ENCODE results near the gene SAP130. TPM values are rescaled to one million over a fixed set of nuclear protein-coding genes. Genes with fewer than 3 reads are reported as not detected.

SAP130 gene
- total and polyA plus RNA-seq, 2 of the 8 experiments (the other 6 are each of a cell fraction or from before 2014, with no cell fraction given), result 51.4 to 54.3 TPM

DNA sequence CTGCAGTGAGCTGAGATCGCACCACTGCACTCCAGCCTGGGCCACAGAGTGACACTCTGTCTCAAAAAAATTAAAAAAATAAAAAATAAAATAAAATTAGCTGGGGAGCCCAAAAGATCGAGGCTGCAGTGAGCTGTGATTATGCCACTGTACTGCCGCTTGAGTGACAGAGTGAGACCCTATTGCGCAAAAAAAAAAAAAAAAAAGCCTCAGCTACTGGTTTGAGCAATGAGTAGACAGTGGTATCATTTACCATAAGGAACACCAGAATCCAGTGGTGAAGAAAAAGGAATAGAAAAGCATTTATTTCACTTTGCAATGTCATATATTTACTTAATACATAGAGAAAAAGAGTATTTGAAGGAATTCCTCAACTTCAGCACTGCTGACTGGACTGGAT, 3.0 kb downstream of the SAP130 start:
- CTCF ChIA-PET (ENCODE audit: partially characterized antibody), result interaction anchor here (0.7 kb wide), 1 partner anchor 544 kb away, joined by 3 read pairs; no protein-coding TSS in a partner anchor
- POLR2A ChIA-PET (ENCODE audit: partially characterized antibody), result interaction anchor here (0.6 to 1.1 kb wide), 4 partner anchors 11 to 317 kb away, joined by 3 to 4 read pairs (median 4); no protein-coding TSS in a partner anchor
- FAIRE-seq, result no peak

More for the DNA sequence above, 3.0 kb downstream of the SAP130 start:
- Histone ChIP-seq H4K91ac (replicated peaks; ENCODE audit: insufficient read length, low read length) (no peak overlapping the region), H3K23ac (ENCODE audit: insufficient read length) (no peak overlapping the region), H2AK5ac (ENCODE audit: low read depth, low read length) (no peak overlapping the region), H2BK120ac (replicated peaks; ENCODE audit: low read depth, low read length) (no peak overlapping the region), H2AFZ (ENCODE audit: low read length) (no peak overlapping the region), H2BK15ac (ENCODE audit: low read length) (no peak overlapping the region), H3K9ac (replicated peaks in 1 of 4; ENCODE audit: extremely low read depth in 1 of 4, low read depth in 3 of 4, low read length in 3 of 4) (no peak overlapping the region), H4K20me1 (replicated peaks in 1 of 2; ENCODE audit: control insufficient read depth in 1 of 2, insufficient read depth in 2 of 2, low read length in 2 of 2) (peaks cover 3 to 5% of the 10 kb centered on the region in 2 experiments), H3K23me2 (ENCODE audit: low read depth, low read length) (peaks cover 6% of the 10 kb centered on the region), H3K56ac (replicated peaks; ENCODE audit: insufficient read length, low read depth, low read length) (no peak overlapping the region), H3K4me1 (replicated peaks in 1 of 4; ENCODE audit: control insufficient read depth in 3 of 4, insufficient read depth in 4 of 4, low read length in 3 of 4) (peaks cover 0 to 8% (median 4%) of the 10 kb centered on the region in 4 experiments; a peak in 5 of 7 replicates), H3K4me2 (ENCODE audit: insufficient read depth in 1 of 2, low read depth in 2 of 2, low read length in 2 of 2) (no peak overlapping the region), H2BK5ac (ENCODE audit: low read depth, low read length) (no peak overlapping the region), H4K8ac (ENCODE audit: extremely low read depth, insufficient read depth, low read length) (no peak overlapping the region), H3K4ac (replicated peaks; ENCODE audit: insufficient read length, low read depth, low read length) (no peak overlapping the region), H4K5ac (ENCODE audit: insufficient read length, low read depth, low read length) (no peak overlapping the region), H3K18ac (ENCODE audit: extremely low read depth, low read length) (no peak overlapping the region), H3K27ac (ENCODE audit: low read depth, low read length) (no peak overlapping the region), H2BK12ac (ENCODE audit: low read depth, low read length) (no peak overlapping the region), H3K9me3 (ENCODE audit: insufficient read depth in 2 of 2, low read depth in 1 of 2, low read length in 1 of 2) (no peaks in the 10 kb centered on the region), H3K79me1 (ENCODE audit: low read depth, low read length) (no peaks in the 10 kb centered on the region; the same call in 1 of the 2 replicates), H3K4me3 (ENCODE audit: extremely low read depth in 1 of 4, insufficient read depth in 2 of 4, low read depth in 3 of 4, low read length in 4 of 4) (no peak overlapping the region), H3K36me3 (ENCODE audit: control insufficient read depth in 2 of 4, insufficient read depth in 4 of 4, low read length in 3 of 4) (peaks cover 0 to 7% (median 4%) of the 10 kb centered on the region in 4 experiments; a peak in 3 of 8 replicates), H3K79me2 (ENCODE audit: control insufficient read depth in 1 of 2, insufficient read depth in 2 of 2, low read length in 2 of 2) (peaks cover 3 to 40% of the 10 kb centered on the region in 2 experiments; a peak in 3 of 4 replicates), H3K27me3 (replicated peaks in 1 of 4; ENCODE audit: control insufficient read depth in 3 of 4, extremely low read depth in 1 of 4, insufficient read depth in 3 of 4, low read length in 3 of 4) (peaks cover 0 to 6% (median 2%) of the 10 kb centered on the region in 4 experiments; a peak in 2 of 7 replicates), H2BK20ac (ENCODE audit: low read length) (no peak overlapping the region), H3K14ac (ENCODE audit: insufficient read length) (no peak overlapping the region)
- 95% methylated on average over 4 of the region's 4 CpGs; no CpG with 5 or more reads in 1 of the 2 experiments for WGBS, 2 experiments (ENCODE audit: extremely low coverage in 1 of 2, insufficient coverage in 1 of 2, insufficient read length in 1 of 2, insufficient replicate concordance in 2 of 2, low coverage in 1 of 2, low lambda C conversion rate in 2 of 2, missing lambda C conversion rate in 1 of 2)
- TF ChIP-seq SAP30 (IDR thresholded peaks at IDR 0.05; ENCODE audit: insufficient read depth, insufficient replicate concordance, low read length) (no peak), MAFK (IDR thresholded peaks at IDR 0.05; ENCODE audit: low read depth, low read length) (no peak), KDM5A (IDR thresholded peaks at IDR 0.05; ENCODE audit: low read length) (no peak), ZNF274 (IDR thresholded peaks at IDR 0.05; ENCODE audit: borderline replicate concordance, extremely low read depth, low read length) (no peak), JUND (IDR thresholded peaks at IDR 0.05; ENCODE audit: low read length) (no peak)
- TF ChIP-seq, protein P1, sequence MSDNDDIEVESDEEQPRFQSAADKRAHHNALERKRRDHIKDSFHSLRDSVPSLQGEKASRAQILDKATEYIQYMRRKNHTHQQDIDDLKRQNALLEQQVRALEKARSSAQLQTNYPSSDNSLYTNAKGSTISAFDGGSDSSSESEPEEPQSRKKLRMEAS (IDR thresholded peaks at IDR 0.05), result no peak
- DNase-seq (ENCODE audit: low read depth in 1 of 2, low spot score in 2 of 2), result no peak

Measured in H1 (cell line).